Stimulated activated CD8-positive, alpha-beta memory T cell treated with anti-CD3 and anti-CD28 coated beads, Interleukin-7, amount 100 ng/mL, for 1 hour (primary cell): ENCODE results near the gene IL6ST.
"Not testable (repeated sequence)": the region's sequence is repeated elsewhere in the genome, so short reads cannot be mapped to it uniquely, and the experiment has no call there.

ENCODE experiments used
- DNase-seq, 2 donors: peaks; one replicate each; pipeline ENCODE4 v3.0.0-alpha.2; 2020; ENCODE audit warnings: low read depth in 2 of 2

The IL6ST gene

DNA sequence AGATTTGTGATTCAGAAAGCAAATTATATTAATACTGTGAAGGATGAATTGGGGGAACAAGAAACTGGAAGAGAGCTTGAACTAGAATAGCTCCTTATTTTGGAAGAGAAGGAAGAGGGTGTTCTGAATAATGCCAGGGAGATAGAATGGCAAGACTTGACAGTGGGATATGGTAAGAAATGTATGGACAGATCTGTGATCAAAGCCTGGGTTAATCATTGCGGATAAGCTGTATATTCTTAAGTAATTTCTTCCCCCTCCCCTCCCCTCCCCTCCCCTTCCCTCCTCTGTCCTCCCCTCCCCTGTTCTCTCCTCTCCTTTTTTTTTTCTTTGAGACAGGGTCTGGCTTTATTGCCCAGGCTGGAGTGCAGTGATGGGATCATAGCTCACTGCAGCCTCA lies 10.1 kb upstream of the IL6ST start:
- no peak for DNase-seq

DNA sequence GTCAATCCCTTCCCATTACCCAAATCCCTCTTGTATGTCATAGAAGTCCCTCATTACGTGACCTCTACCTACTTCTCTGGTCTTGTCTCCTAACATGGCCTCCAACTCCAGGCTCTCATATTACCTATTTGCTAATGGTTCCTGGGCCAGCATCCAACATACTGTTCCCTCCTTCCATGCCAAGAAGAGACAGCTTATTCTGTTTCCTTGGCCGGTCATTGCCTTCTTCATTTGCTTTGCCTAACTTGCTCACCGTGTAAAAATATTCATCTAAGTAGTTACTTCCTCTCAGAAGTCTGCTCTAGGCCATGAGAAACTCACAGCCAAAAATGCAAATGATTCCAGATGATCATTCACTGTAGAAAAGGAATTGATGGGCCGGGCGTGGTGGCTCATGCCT lies 8.9 kb upstream of the IL6ST start:
- DNase-seq: no peak

DNA sequence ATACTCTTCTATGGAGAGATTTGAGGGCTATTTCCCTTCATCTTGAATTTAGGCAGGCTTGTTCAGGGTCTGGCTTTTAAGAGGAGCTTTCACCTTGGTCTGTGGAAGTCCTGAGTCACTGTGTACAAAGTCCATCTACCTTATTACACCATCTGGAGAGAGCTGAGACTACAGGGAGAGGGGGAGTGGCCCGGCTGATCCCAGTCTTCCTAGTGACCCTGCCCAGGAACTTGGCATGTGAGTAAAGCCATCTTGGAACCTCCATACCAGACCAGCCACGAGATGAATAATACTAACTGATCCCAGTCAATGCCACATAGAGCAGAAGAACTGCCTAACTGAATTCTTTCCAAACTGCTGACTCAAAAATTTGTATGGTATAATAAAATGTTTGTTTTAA lies 8.4 kb upstream of the IL6ST start:
- DNase-seq: no peak

DNA sequence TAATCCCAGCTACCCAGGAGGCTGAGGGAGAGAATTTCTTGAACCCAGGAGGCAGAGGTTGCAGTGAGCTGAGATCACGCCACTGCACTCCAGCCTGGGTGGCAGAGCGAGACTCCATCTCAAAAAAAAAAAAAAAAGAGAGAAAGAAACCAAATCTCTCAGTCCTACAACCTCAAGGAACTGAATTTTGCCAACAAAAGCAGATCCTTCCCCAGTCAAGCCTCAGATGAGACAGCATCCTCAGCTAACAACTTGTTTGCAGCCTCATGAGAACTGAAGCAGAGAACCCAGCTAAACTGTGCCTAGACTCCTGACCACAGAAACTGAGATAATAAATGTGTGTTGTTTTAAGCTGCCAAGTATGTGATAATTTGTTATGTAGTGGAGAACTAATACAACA lies 7.5 kb upstream of the IL6ST start:
- no peak for DNase-seq

DNA sequence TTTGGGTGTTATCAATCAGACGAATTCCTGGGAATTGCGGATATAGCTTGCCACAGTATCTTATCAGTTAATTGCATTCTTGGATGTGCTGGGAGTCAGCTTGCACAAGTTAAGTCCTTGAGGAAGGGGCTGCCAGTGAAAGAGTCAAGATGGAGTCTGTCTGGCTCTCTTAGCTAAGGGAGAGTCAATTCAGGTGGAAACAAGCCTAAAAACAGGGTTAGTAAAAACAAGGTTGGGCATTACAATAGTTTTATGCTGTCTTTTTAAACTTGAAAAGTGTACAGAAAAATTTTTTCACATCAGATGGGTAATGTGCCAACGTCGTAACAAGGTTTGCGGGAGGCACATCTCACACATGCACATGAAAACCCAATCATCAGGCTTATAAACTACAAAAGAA lies 5.5 kb upstream of the IL6ST start:
- DNase-seq: not testable (repeated sequence)

DNA sequence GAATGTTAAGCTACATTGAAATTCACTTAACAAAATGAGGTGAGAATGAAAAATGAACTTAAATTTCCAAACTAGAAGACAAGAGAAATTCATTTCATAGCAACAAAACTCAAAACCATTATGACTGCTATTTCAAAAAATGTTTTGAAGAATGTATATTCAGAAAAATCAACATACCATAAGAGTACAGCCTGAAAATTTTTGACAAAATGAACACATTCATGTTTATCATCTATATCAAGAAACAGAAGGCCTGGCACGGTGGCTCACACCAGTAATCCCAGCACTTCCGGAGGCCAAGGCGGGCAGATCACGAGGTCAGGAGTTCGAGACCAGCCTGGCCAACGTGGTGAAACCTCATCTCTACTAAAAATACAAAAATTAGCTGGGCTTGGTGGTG lies 4.2 kb upstream of the IL6ST start:
- DNase-seq: no peak

DNA sequence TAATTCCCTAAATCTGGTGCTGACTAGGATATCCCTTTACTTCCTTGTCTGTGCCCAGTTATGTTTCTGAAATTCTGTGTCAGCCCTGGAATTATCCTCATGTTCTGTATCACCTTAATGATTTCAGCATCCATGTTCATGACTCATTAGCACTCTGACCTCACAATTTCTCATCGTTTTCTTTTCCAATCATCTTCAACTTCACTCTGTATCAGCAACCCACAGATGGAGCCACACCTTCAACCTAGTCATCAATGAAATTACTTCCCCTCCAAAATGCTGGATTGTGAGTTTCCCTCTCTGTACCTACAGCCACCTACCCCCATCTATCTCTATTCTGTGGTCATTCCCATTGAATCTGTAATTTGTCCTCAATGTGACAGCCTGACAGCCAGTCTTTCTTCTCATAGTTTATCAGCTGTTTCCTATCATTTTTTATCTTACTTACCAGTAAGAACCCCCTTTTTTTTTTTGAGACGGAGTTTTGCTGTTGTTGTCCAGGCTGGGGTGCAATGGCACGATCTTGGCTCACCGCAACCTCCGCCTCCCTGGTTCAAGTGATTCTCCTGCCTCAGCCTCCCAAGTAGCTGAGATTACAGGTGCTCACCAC lies 3.1 kb upstream of the IL6ST start:
- DNase-seq: no peak

DNA sequence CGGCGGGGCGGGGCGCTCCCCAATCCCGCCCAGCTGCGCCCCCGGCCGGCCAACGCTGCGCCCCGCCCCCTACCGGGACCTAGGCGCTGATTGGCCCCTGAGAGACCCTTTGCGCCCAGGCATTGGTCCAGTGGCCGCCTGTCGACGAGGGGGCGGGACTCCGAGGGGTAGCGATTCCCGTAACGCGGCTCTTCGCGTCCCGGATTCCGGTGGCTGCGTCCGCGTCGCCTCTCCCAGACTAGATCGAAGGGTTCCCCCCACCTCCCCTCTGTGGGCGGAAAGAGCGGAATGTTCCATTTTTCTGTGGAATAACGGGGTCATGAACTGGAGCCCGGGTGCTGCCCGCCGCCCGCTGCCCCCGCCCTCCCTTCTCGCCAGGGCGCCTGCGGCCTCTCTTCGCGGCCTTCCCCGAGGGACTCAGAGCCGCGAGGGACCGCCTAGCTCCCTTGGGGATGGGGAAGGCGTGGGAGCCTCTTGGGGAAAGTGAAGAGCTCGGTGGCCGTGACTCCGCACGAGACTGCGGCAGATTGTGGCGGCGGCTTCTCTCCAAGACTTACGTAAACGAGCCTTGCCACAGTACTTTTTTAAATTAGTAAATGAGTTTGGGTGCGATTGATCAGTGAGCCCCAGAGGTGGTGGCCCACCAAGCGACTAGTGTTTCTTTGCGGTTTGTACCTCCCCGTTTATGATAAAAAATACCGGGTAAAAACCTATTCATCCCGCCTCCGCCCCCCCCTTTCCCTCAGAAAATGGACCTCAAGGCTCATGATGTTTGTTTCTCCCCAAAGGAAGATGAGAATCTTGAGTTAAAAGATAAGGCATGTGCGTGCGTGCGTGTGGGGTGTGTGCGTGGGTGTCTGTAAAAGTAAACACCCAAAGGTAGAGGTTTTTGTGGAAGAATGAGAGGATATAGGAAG lies 493 bp upstream of the IL6ST start:
- peak; percentile 87 to 92 for DNase-seq

DNA sequence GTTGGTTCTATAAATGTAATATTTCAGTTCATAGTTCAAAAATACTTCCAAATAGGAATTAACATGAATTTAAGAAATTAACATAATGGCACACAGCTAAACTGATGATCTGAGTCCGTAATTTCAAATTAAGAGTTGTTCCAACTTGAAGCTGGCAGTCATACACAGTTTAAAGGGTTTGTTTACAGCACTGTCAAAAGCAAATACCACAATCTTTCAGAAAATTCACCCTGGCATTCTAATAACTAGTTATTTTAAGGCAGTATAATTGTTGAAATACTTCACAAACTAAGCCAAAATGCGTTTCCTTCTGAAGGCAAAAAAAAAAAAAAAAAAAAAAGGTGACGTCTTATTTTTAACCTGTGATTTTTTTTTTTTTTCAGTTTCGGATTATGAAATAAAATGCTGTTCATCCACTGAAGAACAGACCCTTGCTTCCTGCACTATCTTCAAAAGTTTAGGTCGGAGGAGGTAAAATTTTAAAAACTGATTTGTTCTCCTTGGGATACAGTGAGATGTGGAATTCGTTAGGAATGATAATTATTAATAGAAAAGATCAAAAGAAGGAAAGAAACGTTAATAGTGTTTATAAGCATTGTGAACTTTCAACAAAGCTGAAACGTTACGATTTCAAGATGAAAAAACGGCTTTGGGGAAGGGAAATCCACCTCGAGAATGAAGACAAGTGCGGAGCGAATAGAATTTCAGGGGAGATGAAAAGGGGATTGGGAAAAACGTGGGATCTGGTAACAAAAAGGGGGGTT lies 850 bp downstream of the IL6ST start:
- DNase-seq: no peak

DNA sequence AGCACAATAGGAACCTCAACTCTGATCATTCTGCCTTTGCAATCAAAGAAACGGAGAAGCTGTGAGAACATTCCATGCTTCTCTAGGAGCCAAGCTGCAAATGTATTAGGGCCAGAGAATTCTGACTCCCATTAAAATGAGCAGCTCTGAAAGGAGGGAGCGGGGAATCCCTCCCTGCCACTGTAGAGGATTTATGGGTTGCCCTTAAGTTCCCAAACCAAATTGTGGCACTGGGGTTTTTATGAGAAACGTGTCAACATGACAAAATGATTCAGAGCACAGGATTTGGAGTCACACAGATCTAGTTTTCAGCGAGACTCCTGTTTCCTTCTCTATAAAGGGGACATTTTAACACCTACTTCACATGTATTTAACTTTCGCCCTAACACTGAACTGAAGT lies 1.8 kb downstream of the IL6ST start:
- no peak for DNase-seq

DNA sequence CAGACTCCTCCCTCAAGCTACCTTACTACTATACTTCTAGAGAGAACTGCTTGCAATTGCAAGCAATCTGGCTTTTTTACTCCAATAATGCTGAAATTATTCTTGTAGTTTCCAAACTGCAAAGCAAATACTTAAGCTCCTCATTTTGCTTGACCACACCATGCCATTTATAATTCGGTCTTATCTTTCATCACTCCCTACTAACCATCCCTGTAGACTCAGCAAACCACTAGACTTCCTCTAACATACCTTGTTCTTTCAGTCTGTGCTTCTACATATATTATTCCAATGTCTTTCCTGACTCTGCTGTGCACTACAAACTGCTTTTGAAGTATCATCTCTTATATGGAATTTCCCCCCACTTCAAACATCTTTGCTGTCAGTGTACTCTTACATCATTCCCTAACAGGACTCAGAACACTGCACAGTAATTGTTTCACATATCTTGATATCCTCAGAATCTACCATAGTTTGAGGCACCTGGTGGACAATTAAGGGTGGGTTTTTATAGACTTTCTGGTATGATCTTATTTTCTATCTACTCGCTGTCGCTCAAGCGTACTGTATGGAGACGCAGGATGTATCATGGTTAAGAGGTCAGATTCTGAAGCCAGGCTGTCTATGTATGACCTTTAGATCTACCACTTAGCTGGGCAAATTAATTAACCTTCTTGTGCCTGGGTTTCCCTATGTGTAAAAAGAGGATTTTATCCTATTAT lies 2.8 kb downstream of the IL6ST start:
- no peak for DNase-seq

DNA sequence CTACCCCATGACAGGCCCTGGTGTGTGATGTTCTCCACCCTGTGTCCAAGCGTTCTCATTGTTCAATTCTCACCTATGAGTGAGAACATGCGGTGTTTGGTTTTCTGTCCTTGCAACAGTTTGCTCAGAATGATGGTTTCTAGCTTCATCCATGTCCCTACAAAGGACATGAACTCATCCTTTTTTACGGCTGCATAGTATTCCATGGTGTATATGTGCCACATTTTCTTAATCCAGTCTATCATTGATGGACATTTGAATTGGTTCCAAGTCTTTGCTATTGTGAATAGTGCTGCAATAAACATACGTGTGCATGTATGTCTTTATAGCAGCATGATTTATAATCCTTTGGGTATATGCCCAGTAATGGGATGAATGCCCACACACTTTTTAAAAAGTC lies 3.9 kb downstream of the IL6ST start:
- DNase-seq: not testable (repeated sequence)

DNA sequence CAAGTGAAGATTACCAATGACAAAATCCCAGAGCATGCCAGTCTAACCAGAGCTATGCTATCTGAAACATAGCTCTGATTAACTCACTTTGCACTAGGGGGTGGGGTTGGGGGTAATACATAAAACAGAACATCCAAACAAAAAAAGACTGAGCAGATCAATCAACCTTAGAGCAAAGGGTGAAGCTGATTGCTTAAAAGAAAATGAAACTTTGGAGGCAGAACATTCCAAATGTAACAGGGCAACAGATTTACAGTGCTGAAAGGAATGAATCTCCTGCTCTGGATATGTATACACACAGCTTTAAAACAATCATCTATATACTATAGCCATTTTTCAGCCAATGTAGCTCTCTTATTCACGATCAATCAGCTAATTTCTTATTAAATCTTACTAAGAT lies 4.9 kb downstream of the IL6ST start:
- no peak for DNase-seq

DNA sequence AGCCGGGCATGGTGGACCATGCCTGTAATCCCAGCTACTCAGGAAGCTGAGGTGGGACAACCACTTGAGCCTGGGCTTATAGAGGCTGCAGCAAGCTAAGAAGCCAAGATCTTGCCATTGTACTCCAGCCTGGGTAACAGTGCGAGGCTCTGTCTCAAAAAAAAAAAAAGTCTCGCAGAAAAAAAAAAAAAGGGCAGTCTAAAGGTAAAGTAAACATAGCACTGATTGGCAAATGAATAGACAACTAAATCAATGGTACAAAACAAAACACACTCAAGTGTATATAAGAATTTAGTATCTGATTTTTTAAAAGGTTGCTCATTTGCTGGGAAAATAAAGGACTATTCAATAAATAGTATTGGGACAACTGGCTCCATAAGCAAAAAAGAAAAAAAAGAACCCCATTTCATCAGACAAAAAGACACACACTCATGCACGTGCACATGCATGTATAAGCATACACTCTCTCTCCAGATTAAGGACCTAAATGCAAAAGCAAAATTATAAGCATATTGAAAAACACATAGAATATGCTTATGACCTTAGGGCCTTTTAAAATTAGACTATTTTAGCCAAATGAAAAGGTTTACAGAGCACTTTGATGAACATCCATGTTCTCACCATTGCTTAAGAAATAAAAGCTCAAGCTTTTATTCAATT lies 5.7 kb downstream of the IL6ST start:
- no peak for DNase-seq

DNA sequence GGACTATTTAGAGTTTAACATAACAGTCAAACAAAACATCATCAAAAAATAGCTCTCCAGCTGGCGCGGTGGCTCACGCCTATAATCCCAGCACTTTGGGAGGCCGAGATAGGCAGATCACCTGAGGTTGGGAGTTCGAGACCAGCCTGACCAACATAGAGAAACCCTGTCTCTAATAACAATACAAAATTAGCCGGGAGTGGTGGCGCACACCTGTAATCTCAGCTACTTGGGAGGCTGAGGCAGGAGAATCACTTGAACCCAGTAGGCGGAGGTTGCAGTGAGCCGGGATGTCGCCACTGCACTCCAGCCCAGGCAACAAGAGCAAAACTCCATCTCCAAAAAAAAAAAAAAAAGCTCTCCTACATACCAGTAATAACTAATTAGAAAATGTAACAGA lies 6.3 kb downstream of the IL6ST start:
- DNase-seq: not testable (repeated sequence)

DNA sequence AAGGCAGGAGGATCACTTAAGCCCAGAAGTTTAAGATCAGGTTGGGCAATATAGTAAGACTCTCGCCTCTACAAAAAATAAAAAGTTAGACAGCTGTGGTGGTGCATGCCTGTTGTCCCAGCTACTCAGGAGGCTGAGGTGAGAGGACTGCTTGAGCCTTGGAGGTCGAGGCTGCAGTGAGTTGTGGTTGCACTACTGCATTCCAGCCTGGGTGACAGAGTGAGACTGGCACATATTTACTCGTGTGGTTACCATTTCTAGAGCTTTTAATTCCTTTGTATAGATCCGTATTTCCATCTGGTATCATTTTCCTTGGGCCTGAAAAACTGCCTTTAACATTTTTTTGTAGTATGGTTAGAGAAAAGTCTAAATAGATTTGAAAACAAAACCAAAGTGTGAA lies 7.8 kb downstream of the IL6ST start:
- DNase-seq: no peak

DNA sequence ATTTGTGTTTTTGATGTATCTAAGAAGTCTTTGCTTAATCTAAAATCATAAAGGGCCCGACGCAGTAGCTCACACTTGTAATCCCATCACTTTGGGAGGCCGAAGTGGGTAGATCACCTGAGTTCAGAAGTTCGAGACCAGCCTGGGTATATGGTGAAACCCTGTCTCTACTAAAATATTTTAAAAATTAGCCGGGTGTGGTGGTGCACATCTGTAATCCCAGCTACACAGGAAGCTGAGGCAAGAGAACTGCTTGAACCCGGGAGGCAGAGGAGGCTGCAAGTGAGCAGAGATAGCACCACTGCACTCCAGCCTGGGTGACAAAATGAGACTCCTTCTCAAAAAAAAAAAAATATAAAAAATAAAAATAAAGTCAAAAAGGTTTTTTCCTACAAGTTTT lies 9.6 kb downstream of the IL6ST start:
- no peak for DNase-seq

DNA sequence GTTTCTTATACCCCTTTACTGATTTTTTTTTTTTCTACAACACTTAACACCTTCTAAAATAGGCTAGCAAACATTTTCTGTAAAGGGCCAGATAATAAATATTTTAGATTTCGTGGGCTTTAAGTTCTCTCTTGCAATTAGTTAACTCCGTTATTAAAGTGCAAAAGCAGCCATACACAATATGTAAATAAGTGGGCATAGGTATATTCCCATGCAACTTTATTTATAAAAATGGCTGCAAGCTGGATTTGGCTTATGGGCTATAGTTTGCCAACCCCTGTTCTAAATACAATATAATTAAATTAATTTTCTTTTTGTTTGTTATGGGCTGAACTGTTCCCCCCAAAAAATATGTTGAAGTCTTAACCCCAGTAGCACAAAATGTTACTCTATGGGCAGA lies 10.8 kb downstream of the IL6ST start:
- DNase-seq: no peak

DNA sequence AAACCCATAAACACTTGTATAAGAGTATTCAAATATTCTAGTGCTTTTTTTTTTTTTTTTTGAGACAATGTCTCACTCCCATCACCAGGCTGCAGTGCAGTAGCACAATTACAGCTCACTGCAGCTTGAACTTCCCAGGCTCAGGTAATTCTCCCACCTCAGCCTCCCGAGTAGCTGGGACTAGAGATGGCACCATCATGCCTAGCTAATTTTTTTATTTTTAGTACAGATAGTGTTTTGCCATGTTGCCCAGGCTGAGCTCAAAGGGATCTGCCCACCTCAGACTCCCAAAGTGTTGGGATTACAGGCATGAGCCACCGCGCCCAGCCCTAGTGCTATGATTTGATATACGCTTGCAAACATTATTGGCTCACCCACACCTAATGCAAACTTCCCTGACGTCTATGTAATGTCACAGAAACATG lies 11.8 kb downstream of the IL6ST start:
- no peak for DNase-seq

DNA sequence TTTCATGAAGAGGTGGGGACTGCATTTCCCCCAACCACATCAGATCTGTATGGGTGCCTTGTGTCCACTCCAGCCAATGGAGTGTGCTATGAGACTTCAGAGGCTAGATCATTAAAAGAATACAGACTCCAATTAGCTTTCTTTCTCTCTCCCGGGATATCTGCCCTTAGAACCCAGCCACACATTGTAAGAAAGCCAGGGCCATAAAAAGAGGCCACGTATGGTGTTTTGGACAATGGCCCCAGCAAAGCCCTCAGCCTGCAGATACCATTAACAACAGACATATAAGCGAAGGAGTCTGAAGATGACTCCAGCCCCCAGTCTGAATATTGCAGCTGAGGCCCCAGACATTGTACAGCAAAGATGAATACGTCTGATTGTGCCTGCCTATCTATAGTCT lies 21.5 kb downstream of the IL6ST start:
- no peak for DNase-seq

DNA sequence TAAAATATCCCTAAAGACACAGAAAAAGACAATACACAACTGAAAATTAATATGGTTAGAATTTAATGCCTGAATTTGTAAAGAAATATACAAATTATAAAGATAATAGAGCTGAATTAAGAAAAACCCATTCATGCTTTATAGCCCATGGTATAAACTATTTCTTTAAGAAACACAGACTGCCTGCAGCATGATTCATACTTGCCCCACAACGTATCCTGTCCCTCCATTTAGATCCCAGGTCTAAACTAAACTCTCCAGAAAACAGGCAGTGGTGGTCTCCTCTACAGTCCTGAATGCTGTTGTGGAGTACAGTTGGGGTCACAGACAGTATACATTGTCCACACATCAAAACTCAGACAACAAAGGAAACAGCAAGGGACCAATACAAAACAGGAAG lies 24.8 kb downstream of the IL6ST start:
- no peak for DNase-seq

DNA sequence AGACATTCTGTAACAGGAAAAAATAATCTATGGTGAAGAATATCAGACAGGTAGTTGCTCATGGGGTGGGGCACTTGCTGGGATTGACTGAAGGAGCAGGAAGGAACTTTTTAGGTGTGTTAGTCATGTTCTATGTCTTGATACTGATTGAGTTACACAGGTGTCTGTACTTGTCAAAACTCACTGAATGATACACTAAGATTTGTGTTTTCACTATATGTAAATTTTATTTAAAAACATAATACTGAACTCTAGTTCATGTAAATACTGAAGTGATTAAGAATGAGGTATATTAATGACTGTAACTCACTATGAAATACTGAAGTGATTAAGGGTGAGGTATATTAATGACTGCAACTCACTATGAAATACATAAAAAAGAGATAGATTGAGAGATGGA lies 28.5 kb downstream of the IL6ST start:
- no peak for DNase-seq
